GM18519 (cell line): Measurements from ENCODE around the gene GABARAP.

Experiments
- ATAC-seq: cut with Tn5 transposase; IDR thresholded peaks from one replicate; pipeline ENCODE4 v1.9.1; 2021; ENCODE audit warnings: mild to moderate bottlenecking, moderate library complexity; ENCODE audit not compliant: unreplicated experiment, low FRiP score

The GABARAP gene

GRCh38 chr17:7208754-7209460 lies 33.3 kb downstream of the GABARAP start:
- no peak for ATAC-seq

- no peak for ATAC-seq
Measured at GRCh38 chr17:7208027-7208571, 34.1 kb downstream of the GABARAP start.

- ATAC-seq, result no peak
Measured at GRCh38 chr17:7207120-7208001, 34.9 kb downstream of the GABARAP start.

- ATAC-seq, result no peak
Measured at GRCh38 chr17:7205561-7205960, 36.7 kb downstream of the GABARAP start.

GRCh38 chr17:7204828-7205461 lies 37.3 kb downstream of the GABARAP start:
- peak; percentile 63 for ATAC-seq

GRCh38 chr17:7204336-7204735 lies 37.9 kb downstream of the GABARAP start:
- ATAC-seq, result no peak

- ATAC-seq, result no peak
Measured at GRCh38 chr17:7203391-7203790, 38.9 kb downstream of the GABARAP start.

GRCh38 chr17:7196651-7197401 lies 45.4 kb downstream of the GABARAP start:
- no peak for ATAC-seq

- ATAC-seq, result no peak
Measured at GRCh38 chr17:7195971-7196370, 46.3 kb downstream of the GABARAP start.

GRCh38 chr17:7192271-7192937 lies 49.8 kb downstream of the GABARAP start:
- ATAC-seq, result no peak

GRCh38 chr17:7191571-7192270 lies 50.5 kb downstream of the GABARAP start:
- no peak for ATAC-seq

- no peak for ATAC-seq
Measured at GRCh38 chr17:7191069-7191468, 51.2 kb downstream of the GABARAP start.

- ATAC-seq, result no peak
Measured at GRCh38 chr17:7190276-7190917, 51.9 kb downstream of the GABARAP start.
